RWPE1 (cell line): Measurements from ENCODE around the gene ERC2.

ENCODE experiments used
- CTCF ChIA-PET: fragments of 350-600 bp; sonication (Branson Sonifier 250); formaldehyde crosslinking; extraction: SDS; loops from one replicate; lab custom pipeline; 2021; lab: Yijun Ruan, JAX
- POLR2A ChIA-PET: fragments of 400-600 bp; formaldehyde crosslinking; extraction: SDS; loops from one replicate; lab custom pipeline; 2020; ENCODE audit warnings: antibody characterized with exemption; ENCODE audit not compliant: low non-redundant PET; lab: Yijun Ruan, JAX
- DNase-seq: peaks from one replicate; pipeline ENCODE4 v3.0.0; 2012; ENCODE audit warnings: low spot score
- H3K27ac ChIP-seq: fragments of 450-650 bp; 2 replicates; pipeline ENCODE4 v1.5.1; 2017
- CTCF ChIP-seq: fragments of 450-650 bp; conservative IDR thresholded peaks from 2 replicates; pipeline ENCODE4 v1.5.1; 2017; ENCODE audit warnings: low read depth, mild to moderate bottlenecking

ERC2 gene

GRCh38 chr3:55469957-55470526, 998.2 kb downstream of the ERC2 start:
- no peak for DNase-seq
- H3K27ac ChIP-seq, result no peak overlapping the region
- TF ChIP-seq CTCF, result no peak
- CTCF ChIA-PET, result no interaction called here
- POLR2A ChIA-PET, result no interaction called here

GRCh38 chr3:55468251-55468650, 1000.0 kb downstream of the ERC2 start:
- no peak overlapping the region for H3K27ac ChIP-seq
- no peak for DNase-seq
- ChIA-PET POLR2A (no interaction called here), CTCF (interaction anchor here (0.6 to 0.7 kb wide), 2 partner anchors 783 to 1308 kb away, joined by 4 read pairs; no protein-coding TSS in a partner anchor)
- no peak for TF ChIP-seq CTCF

- POLR2A ChIA-PET, result no interaction called here
- DNase-seq, result no peak
- H3K27ac ChIP-seq, result no peak overlapping the region
- CTCF ChIA-PET, result no interaction called here
- no peak for TF ChIP-seq CTCF
Measured at GRCh38 chr3:55467099-55467498, 1001.2 kb downstream of the ERC2 start.

- ChIA-PET POLR2A (no interaction called here), CTCF (no interaction called here)
- TF ChIP-seq CTCF, result no peak
- no peak overlapping the region for H3K27ac ChIP-seq
- no peak for DNase-seq
Measured at GRCh38 chr3:55466526-55466925, 1001.7 kb downstream of the ERC2 start.

- CTCF ChIA-PET, result no interaction called here
- no peak overlapping the region for H3K27ac ChIP-seq
- no peak for DNase-seq
- POLR2A ChIA-PET, result no interaction called here
- TF ChIP-seq CTCF, result no peak
Measured at GRCh38 chr3:55461896-55462295, 1006.4 kb downstream of the ERC2 start.

GRCh38 chr3:55459838-55460237, 1008.4 kb downstream of the ERC2 start:
- no peak for TF ChIP-seq CTCF
- CTCF ChIA-PET, result no interaction called here
- no peak overlapping the region for H3K27ac ChIP-seq
- no peak for DNase-seq
- POLR2A ChIA-PET, result no interaction called here
